ENCODE results near the gene LRRC4B.
"Not testable (repeated sequence)": the region's sequence is repeated elsewhere in the genome, so short reads cannot be mapped to it uniquely, and the experiment has no call there.

LRRC4B gene

GRCh38 chr19:50485284-50485955, 82.8 kb downstream of the LRRC4B start:
- DNase-seq, result no peak

DNA sequence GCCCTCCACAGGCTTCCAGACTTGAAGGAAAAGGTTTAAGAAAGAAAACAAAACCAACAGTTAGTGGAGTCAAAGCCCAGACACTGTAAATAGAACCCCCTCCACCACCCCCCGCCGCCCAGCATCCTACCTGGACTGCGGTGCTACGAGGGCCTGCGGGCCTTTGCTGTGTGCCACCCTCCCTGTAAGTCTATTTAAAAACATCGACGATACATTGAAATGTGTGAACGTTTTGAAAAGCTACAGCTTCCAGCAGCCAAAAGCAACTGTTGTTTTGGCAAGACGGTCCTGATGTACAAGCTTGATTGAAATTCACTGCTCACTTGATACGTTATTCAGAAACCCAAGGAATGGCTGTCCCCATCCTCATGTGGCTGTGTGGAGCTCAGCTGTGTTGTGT, 85.3 kb downstream of the LRRC4B start:
- DNase-seq, result no peak

- no peak for DNase-seq
These were observed 85.9 kb downstream of the LRRC4B start for GRCh38 chr19:50482271-50482855.

DNA sequence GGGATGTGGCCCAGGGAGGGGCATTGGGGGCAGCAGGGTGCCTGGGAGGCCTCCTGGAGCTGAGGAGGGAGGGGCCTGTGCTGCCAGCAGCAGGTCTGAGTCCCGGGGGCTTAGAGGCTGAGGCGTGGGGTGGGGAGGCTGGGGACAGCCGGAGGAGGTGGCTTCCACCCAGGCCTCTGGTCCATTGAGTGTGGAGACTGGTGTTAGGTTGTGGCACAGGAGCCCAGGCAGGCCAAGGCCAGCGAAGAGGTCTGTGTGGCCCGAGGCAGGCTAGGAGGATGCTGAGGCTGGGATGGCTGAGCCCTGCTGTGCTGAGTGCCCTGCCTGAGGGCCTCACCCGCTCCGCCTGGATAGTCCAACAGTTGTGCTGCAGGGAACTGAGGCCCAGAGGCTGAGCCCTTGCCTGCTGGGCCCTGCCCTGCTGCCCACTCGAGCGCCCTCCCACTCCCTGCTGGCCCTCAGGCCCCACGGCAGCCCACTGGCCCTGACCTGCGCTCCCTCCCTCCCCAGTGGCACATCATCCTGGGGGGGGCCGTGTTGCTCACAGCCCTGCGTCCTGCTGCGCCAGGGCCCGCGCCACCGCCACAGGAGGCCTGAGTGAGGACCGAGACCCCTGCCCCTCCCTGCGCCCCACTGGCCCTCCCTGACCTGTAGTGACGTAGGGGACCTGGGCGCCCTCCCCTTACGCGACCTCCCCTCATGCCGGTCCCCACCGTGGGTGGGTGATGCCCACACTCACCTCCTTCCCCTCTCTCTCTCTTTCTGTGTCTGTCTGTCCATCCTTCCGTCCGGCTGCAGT, 86.7 kb downstream of the LRRC4B start:
- DNase-seq, result no peak

DNA sequence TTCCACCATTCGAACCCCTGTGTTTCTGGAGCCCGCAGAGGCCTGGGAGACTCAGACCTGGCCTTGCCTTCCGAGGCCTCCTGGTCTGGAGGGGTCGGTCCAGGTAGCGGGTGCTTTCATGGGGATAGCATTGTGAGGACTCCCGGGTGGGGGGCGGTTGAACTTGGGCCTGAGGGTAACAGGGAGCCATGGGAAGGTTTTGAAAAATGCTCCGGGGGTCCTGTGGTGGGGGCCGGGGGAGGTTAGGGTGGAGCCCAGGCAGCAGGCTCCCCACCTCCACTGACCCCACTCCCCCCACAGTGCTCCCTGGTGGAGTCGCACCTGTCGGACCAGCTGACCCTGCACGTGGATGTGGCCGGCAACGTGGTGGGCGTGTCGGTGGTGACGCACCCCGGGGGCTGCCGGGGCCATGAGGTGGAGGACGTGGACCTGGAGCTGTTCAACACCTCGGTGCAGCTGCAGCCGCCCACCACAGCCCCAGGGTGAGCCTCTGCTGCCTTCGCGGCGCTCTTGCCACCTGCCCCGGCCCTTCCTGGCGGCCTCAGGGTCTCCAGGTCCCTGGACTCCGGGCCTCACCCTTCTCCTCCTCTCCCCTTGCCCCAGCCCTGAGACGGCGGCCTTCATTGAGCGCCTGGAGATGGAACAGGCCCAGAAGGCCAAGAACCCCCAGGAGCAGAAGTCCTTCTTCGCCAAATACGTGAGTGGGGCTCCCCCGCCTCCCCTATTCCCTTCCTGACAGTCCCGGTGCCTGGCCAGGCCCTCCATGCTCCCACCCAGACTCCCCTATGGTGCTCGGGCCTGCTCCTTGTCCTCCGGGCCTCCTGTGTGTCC, 87.7 kb downstream of the LRRC4B start:
- no peak for DNase-seq

GRCh38 chr19:50479761-50480251, 88.4 kb downstream of the LRRC4B start:
- no peak for DNase-seq

DNA sequence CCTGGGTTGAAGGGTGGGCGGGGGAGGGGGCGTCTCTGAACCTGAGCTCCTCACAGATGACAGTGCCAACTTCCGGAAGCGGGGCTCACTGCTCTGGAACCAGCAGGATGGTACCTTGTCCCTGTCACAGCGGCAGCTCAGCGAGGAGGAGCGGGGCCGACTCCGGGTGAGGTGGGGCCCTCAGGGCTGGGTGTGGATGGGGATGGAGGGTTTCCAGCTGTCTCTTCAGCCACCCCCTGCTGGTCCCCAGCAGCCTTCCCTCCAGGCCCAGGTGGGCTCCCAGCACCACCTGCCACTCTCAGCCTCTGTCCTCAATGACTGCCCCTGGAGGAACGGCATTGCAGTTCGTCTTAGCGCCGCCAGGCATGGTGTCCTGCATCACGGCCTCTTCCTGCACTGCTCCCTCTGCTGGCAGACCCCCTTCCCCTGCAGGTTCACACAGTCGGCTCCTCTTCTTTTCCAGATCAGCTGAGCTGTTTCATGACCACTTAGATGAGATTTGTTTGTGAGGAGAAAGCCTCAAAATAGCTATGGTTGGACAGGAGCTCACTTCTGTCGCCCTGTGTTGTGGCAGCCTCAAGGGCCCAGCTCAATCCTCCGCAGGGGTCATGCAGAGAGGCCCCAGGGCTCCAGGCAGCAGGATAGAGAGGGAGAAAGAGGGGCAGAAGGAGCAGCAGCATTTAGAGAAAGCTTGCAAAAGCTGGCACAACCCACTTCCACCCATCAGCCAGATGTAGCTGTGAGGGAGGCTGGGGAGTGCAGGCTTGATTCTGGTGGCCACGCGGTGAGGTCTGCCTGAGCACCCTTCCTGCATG, 89.1 kb downstream of the LRRC4B start:
- peak in 1 of 2 experiments; percentile 16 for DNase-seq

GRCh38 chr19:50477751-50478515, 90.3 kb downstream of the LRRC4B start:
- no peak for DNase-seq

DNA sequence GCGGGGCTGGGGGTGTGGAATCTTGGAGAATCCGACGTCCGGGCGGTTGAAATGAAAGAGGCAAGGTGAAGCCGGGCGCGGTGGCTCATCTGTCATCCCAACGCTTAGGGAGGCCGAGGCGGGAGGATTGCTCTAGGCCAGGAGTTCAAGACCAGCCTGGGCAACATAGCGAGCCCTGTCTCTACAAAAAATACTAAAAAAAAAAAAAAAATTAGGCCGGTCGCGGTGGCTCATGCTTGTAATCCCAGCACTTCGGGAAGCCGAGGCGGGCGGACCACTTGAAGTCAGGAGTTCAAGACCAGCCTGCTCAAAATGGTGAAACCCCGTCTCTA, 91.4 kb downstream of the LRRC4B start:
- no peak for DNase-seq

DNA sequence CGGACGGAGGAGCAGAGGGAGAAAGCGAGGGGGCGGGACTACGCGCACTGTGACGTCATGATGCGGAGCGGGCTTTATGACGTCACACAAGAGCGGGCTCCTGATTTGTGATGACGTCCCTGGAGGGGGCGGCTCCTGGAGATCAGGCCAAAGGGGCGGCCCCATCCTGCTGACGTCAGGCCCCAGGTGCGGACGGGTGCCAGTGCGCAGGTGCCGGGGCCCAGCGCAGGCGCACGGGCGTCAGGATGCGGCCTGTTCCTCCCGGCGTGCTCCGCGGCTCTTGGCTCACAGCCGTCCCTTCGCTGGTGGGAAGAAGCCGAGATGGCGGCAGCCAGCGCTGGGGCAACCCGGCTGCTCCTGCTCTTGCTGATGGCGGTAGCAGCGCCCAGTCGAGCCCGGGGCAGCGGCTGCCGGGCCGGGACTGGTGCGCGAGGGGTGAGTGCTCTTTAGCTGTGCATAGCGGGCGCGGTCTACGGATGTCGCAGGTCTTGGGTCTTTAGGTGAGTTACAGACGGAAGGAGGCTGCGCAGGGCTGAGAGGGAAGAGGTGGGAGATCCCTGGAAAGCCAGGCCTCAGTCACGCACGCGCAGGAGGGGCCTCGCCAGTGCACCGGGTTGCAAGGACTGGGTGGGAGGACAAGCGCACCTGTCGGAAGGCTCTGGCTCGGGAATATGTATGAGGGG, 91.9 kb downstream of the LRRC4B start, which contains the start of the genes EMC10 and GARIN5A:
TSS of gene EMC10 (plus strand) at position 284 of the 683 bp plus-strand sequence. CDS start at position 322, 38 bp downstream.
TSS of gene GARIN5A (minus strand) at position 625 of the 683 bp plus-strand sequence. CDS start at position 165, 460 bp downstream.
- peak; percentile 38 to 80 for DNase-seq

- DNase-seq, result no peak
These were observed 92.5 kb downstream of the LRRC4B start for GRCh38 chr19:50475736-50476223.

DNA sequence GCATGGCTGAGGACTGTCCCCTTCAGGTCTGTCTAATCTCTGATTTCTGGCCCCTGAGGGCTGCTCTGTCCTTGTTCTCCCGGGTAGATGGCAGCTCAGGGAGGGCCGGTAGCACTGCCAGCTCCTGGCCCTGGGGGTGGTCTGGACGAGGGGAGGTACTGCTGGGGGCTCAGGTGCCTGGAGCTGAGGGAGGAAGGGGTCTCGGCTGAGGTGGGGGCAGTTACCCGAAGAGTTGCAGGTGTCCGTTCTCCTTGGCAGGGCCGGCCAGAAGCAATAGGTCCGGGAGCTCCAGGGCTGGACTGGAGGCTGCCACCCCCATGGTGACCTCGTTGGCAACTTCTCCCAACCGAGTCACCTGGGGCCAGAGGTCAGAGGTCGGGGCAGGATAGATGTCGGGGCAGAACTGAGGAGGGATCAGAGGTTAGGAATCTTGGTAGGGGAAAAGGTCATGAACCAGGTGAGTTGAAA, 93.1 kb downstream of the LRRC4B start:
- no peak for DNase-seq

DNA sequence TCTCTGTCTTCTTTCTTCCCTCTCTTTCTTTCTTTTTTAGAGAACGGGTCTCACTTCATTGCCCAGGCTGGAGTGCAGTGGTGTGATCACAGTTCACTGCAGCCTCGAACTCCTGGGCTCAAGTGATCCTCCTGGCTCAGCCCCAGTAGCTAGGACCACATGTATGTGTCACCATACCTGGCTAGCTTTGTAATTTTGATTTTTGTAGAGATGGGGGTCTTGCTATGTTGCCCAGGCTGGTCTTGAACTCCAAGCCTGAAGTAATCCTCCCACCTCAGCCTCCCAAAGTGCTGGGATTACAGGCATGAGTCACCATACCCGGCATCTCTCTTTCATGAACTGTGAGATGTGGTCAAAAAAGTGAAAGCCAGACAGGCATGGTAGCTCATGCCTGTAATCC, 94.9 kb downstream of the LRRC4B start:
- DNase-seq, result not testable (repeated sequence)

DNA sequence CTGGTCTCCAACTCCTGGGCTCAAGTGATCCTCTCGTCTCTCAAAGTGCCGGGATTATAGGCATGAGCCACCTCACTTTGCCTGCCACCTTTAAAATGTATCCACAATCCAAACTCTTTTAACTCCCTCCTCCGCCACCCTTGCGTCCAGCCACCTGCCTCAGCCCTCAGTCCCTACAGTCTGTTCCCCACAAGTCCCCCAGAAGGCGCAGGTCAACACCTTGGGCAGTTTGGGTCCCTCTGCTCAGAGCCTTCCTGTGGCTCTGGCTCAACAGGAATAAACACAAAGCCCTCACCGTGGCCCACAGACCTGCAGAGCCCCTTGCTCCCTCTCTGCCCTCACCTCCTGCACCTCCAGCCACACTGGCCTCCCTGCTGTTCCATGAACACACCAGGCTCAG, 99.4 kb downstream of the LRRC4B start:
- no peak for DNase-seq

DNA sequence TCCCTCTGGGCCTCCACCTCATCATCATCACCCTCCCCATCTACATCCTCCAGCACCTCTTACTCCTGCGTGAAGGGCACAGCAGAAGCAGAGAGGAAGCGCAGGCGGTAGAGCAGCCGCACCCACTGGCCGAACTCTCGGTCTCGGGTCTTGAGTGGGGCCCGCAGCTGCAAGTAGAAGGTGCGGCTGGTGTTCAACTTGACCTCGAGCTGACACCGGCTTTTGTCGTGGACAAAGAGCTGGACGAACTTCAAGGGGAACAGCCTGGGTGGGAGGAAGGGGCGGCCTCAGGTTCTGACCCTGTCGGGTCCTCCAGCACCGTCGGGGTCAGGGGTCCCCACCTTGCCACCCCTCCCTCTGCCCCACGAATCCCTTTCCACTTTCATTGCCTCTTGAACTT, 100.7 kb downstream of the LRRC4B start:
- DNase-seq, result no peak
